ENCODE data around the gene NFKBIE.
A peak's percentile ranks its signal among the peaks of the same experiment; 100 is the strongest.

The NFKBIE gene

GRCh38 chr6:44251576-44252524 lies 13.5 kb downstream of the NFKBIE start:
- TF ChIP-seq CTCF (IDR thresholded peaks at IDR 0.05; ENCODE audit: low read depth, low read length, missing control alignments): no peak
- in situ Hi-C loops (cut with HindIII; ENCODE audit: low sequenced_read_pairs): no loop called here
- no peak for DNase-seq (ENCODE audit: low read depth)
- H3K4me3 ChIP-seq (ENCODE audit: low read depth, low read length): no peak overlapping the region

GRCh38 chr6:44250718-44251123 lies 14.6 kb downstream of the NFKBIE start:
- in situ Hi-C loops (cut with HindIII; ENCODE audit: low sequenced_read_pairs): no loop called here
- H3K4me3 ChIP-seq (ENCODE audit: low read depth, low read length): no peak overlapping the region
- no peak for DNase-seq (ENCODE audit: low read depth)
- no peak for TF ChIP-seq CTCF (IDR thresholded peaks at IDR 0.05; ENCODE audit: low read depth, low read length, missing control alignments)

- TF ChIP-seq CTCF (IDR thresholded peaks at IDR 0.05; ENCODE audit: low read depth, low read length, missing control alignments): no peak
- no peak for DNase-seq (ENCODE audit: low read depth)
- in situ Hi-C loops (cut with HindIII; ENCODE audit: low sequenced_read_pairs): no loop called here
- H3K4me3 ChIP-seq (ENCODE audit: low read depth, low read length): no peak overlapping the region
These were observed 15.2 kb downstream of the NFKBIE start for GRCh38 chr6:44250067-44250717.

- no peak for DNase-seq (ENCODE audit: low read depth)
These were observed 16.1 kb downstream of the NFKBIE start for GRCh38 chr6:44249082-44249748.

GRCh38 chr6:44248579-44248978 lies 16.8 kb downstream of the NFKBIE start:
- in situ Hi-C loops (cut with HindIII; ENCODE audit: low sequenced_read_pairs): no loop called here
- no peak for TF ChIP-seq CTCF (IDR thresholded peaks at IDR 0.05; ENCODE audit: low read depth, low read length, missing control alignments)
- DNase-seq (ENCODE audit: low read depth): no peak
- H3K4me3 ChIP-seq (ENCODE audit: low read depth, low read length): peak overlapping the region; percentile 98

More at GRCh38 chr6:44249082-44249748, 16.1 kb downstream of the NFKBIE start:
- in situ Hi-C loops (cut with HindIII; ENCODE audit: low sequenced_read_pairs): no loop called here
- TF ChIP-seq CTCF (IDR thresholded peaks at IDR 0.05; ENCODE audit: low read depth, low read length, missing control alignments): no peak
- peak overlapping the region; percentile 98 for H3K4me3 ChIP-seq (ENCODE audit: low read depth, low read length)

Data from astrocyte of the cerebellum (primary cell).